Suprapubic skin (tissue), 4 donors: Measurements from ENCODE around the gene CLEC2A.

Experiments used
- CTCF ChIP-seq, 2 donors: fragments of 200-600 bp in 1 of 2; fragments of 450-650 bp in 1 of 2; sonication (generic) in 1 of 2; IDR thresholded peaks; one replicate each; pipeline ENCODE4 v1.5.1; 2016 to 2019; ENCODE audit warnings: antibody characterized with exemption in 2 of 2, mild to moderate bottlenecking in 1 of 2, moderate library complexity in 1 of 2
- EP300 ChIP-seq: sonication (generic); formaldehyde crosslinking; IDR thresholded peaks from one replicate; pipeline ENCODE4 v1.6.1; 2017; ENCODE audit warnings: antibody characterized with exemption
- POLR2AphosphoS5 ChIP-seq, 3 donors: sonication (generic); formaldehyde crosslinking; IDR thresholded peaks; one replicate each; pipeline ENCODE4 v1.6.1; 2017; ENCODE audit warnings: antibody characterized with exemption in 3 of 3

- TF ChIP-seq CTCF (IDR thresholded peaks at IDR 0.05) (no peak), POLR2AphosphoS5 (IDR thresholded peaks at IDR 0.05) (no peak), EP300 (no peak)
Observed at GRCh38 chr12:9947674-9948073, 15.5 kb upstream of the CLEC2A start.
